ENCODE data around the gene ANO7. TPM values are rescaled to one million over a fixed set of nuclear protein-coding genes. Genes with fewer than 3 reads are reported as not detected.

Gene ANO7
- total and polyA plus RNA-seq, 3 experiments from 2014 or later = 0.83 to 0.86 TPM; not detected in 1

- Mint-ChIP-seq H3K27ac (peak overlapping the region in 1 of 8 donors; percentile 42), H3K27me3 (no peaks in the 10 kb centered on the region)
Measured at GRCh38 chr2:241228860-241229516, 40.5 kb downstream of the ANO7 start.

GRCh38 chr2:241229563-241230401, 41.3 kb downstream of the ANO7 start:
- CTCF ChIA-PET = no interaction called here
- H3K36me3 ChIP-seq (ENCODE audit: insufficient read depth, low read length) = peaks cover 50% of the 10 kb centered on the region
- POLR2A ChIA-PET = interaction anchor here (0.7 kb wide), 1 partner anchor 174 kb away, joined by 3 read pairs; no protein-coding TSS in a partner anchor

More at GRCh38 chr2:241228860-241229516, 40.5 kb downstream of the ANO7 start:
- H3K36me3 Mint-ChIP-seq = peaks cover 11 to 73% (median 21%) of the 10 kb centered on the region in 3 donors
- CTCF ChIA-PET = no interaction called here
- Histone ChIP-seq H3K27ac (ENCODE audit: low read depth, low read length) (no peak overlapping the region), H3K9me3 (ENCODE audit: low read length) (no peaks in the 10 kb centered on the region), H3K36me3 (ENCODE audit: insufficient read depth, low read length) (peaks cover 43% of the 10 kb centered on the region), H3K4me3 (ENCODE audit: low read length) (no peak overlapping the region), H3K27me3 (ENCODE audit: insufficient read depth, low read length, poor library complexity, severe bottlenecking) (no peaks in the 10 kb centered on the region), H3K4me1 (ENCODE audit: insufficient read depth, low read length) (no peaks in the 10 kb centered on the region)
- peak in 1 of 5 donors; percentile 26 for DNase-seq
- no peaks in the 10 kb centered on the region for H3K9me3 Mint-ChIP-seq
- POLR2A ChIA-PET = no interaction called here
- H3K4me3 Mint-ChIP-seq = no peak overlapping the region
- peaks cover 0 to 7% (median 4%) of the 10 kb centered on the region in 3 donors for H3K4me1 Mint-ChIP-seq

GRCh38 chr2:241230435-241230834, 42.0 kb downstream of the ANO7 start:
- CTCF ChIA-PET = no interaction called here
- H3K4me3 ChIP-seq (ENCODE audit: low read length) = no peak overlapping the region
- peaks cover 11 to 87% (median 28%) of the 10 kb centered on the region in 3 donors for H3K36me3 Mint-ChIP-seq

More at GRCh38 chr2:241229563-241230401, 41.3 kb downstream of the ANO7 start:
- H3K27me3 ChIP-seq (ENCODE audit: insufficient read depth, low read length, poor library complexity, severe bottlenecking) = no peaks in the 10 kb centered on the region
- Mint-ChIP-seq H3K4me3 (no peak overlapping the region), H3K27me3 (no peaks in the 10 kb centered on the region), H3K36me3 (peaks cover 11 to 81% (median 23%) of the 10 kb centered on the region in 3 donors), H3K9me3 (no peaks in the 10 kb centered on the region), H3K4me1 (peaks cover 0 to 2% (median 0%) of the 10 kb centered on the region in 3 donors), H3K27ac (no peak overlapping the region)
- H3K27ac ChIP-seq (ENCODE audit: low read depth, low read length) = no peak overlapping the region
- no peaks in the 10 kb centered on the region for H3K4me1 ChIP-seq (ENCODE audit: insufficient read depth, low read length)
- H3K9me3 ChIP-seq (ENCODE audit: low read length) = no peaks in the 10 kb centered on the region
- peak in 1 of 5 donors; percentile 34 for DNase-seq
- H3K4me3 ChIP-seq (ENCODE audit: low read length) = no peak overlapping the region

GRCh38 chr2:241232736-241233575, 44.5 kb downstream of the ANO7 start:
- no peak overlapping the region for H3K4me3 Mint-ChIP-seq
- no peaks in the 10 kb centered on the region for H3K9me3 ChIP-seq (ENCODE audit: low read length)
- no peaks in the 10 kb centered on the region for H3K9me3 Mint-ChIP-seq
- no peaks in the 10 kb centered on the region for H3K27me3 ChIP-seq (ENCODE audit: insufficient read depth, low read length, poor library complexity, severe bottlenecking)
- H3K36me3 Mint-ChIP-seq = peaks cover 21 to 94% (median 36%) of the 10 kb centered on the region in 3 donors
- H3K4me1 ChIP-seq (ENCODE audit: insufficient read depth, low read length) = no peaks in the 10 kb centered on the region
- POLR2A ChIA-PET = no interaction called here
- H3K4me3 ChIP-seq (ENCODE audit: low read length) = no peak overlapping the region
- no peak overlapping the region for H3K27ac Mint-ChIP-seq
- H3K27me3 Mint-ChIP-seq = no peaks in the 10 kb centered on the region
- H3K36me3 ChIP-seq (ENCODE audit: insufficient read depth, low read length) = peaks cover 74% of the 10 kb centered on the region
- no peaks in the 10 kb centered on the region for H3K4me1 Mint-ChIP-seq
- CTCF ChIA-PET = no interaction called here
- H3K27ac ChIP-seq (ENCODE audit: low read depth, low read length) = no peak overlapping the region
- DNase-seq = peak in 1 of 5 donors; percentile 26

More at GRCh38 chr2:241230435-241230834, 42.0 kb downstream of the ANO7 start:
- POLR2A ChIA-PET = interaction anchor here (0.7 kb wide), 1 partner anchor 173 kb away, joined by 3 read pairs; no protein-coding TSS in a partner anchor
- Mint-ChIP-seq H3K4me1 (no peaks in the 10 kb centered on the region), H3K27ac (no peak overlapping the region), H3K27me3 (no peaks in the 10 kb centered on the region), H3K9me3 (no peaks in the 10 kb centered on the region), H3K4me3 (no peak overlapping the region)
- H3K9me3 ChIP-seq (ENCODE audit: low read length) = no peaks in the 10 kb centered on the region
- H3K27me3 ChIP-seq (ENCODE audit: insufficient read depth, low read length, poor library complexity, severe bottlenecking) = no peaks in the 10 kb centered on the region
- H3K36me3 ChIP-seq (ENCODE audit: insufficient read depth, low read length) = peaks cover 57% of the 10 kb centered on the region
- peak in 1 of 5 donors; percentile 41 for DNase-seq
- H3K4me1 ChIP-seq (ENCODE audit: insufficient read depth, low read length) = no peaks in the 10 kb centered on the region
- no peak overlapping the region for H3K27ac ChIP-seq (ENCODE audit: low read depth, low read length)

- H3K27ac ChIP-seq (ENCODE audit: low read depth, low read length) = no peak overlapping the region
- no peaks in the 10 kb centered on the region for H3K4me1 ChIP-seq (ENCODE audit: insufficient read depth, low read length)
- peaks cover 24 to 95% (median 45%) of the 10 kb centered on the region in 3 donors for H3K36me3 Mint-ChIP-seq
- H3K27me3 Mint-ChIP-seq = no peaks in the 10 kb centered on the region
- H3K4me3 Mint-ChIP-seq = no peak overlapping the region
- ChIA-PET POLR2A (no interaction called here), CTCF (no interaction called here)
- DNase-seq = peak in 1 of 5 donors; percentile 29
- no peaks in the 10 kb centered on the region for H3K9me3 ChIP-seq (ENCODE audit: low read length)
- no peaks in the 10 kb centered on the region for H3K4me1 Mint-ChIP-seq
- peaks cover 82% of the 10 kb centered on the region for H3K36me3 ChIP-seq (ENCODE audit: insufficient read depth, low read length)
- H3K4me3 ChIP-seq (ENCODE audit: low read length) = no peak overlapping the region
- no peaks in the 10 kb centered on the region for H3K9me3 Mint-ChIP-seq
- H3K27ac Mint-ChIP-seq = no peak overlapping the region
- H3K27me3 ChIP-seq (ENCODE audit: insufficient read depth, low read length, poor library complexity, severe bottlenecking) = no peaks in the 10 kb centered on the region
Measured at GRCh38 chr2:241234066-241234790, 45.8 kb downstream of the ANO7 start.

- Mint-ChIP-seq H3K36me3 (peaks cover 24 to 97% (median 46%) of the 10 kb centered on the region in 3 donors), H3K27ac (peak overlapping the region in 1 of 8 donors; percentile 1)
- POLR2A ChIA-PET = no interaction called here
Measured at GRCh38 chr2:241234962-241235740, 46.7 kb downstream of the ANO7 start.

More at GRCh38 chr2:241234962-241235740, 46.7 kb downstream of the ANO7 start:
- peaks cover 85% of the 10 kb centered on the region for H3K36me3 ChIP-seq (ENCODE audit: insufficient read depth, low read length)
- Mint-ChIP-seq H3K4me1 (no peaks in the 10 kb centered on the region), H3K27me3 (no peaks in the 10 kb centered on the region), H3K4me3 (no peak overlapping the region), H3K9me3 (no peaks in the 10 kb centered on the region)
- no peak overlapping the region for H3K27ac ChIP-seq (ENCODE audit: low read depth, low read length)
- peak in 1 of 5 donors; percentile 36 for DNase-seq
- no peaks in the 10 kb centered on the region for H3K4me1 ChIP-seq (ENCODE audit: insufficient read depth, low read length)
- H3K9me3 ChIP-seq (ENCODE audit: low read length) = no peaks in the 10 kb centered on the region
- CTCF ChIA-PET = no interaction called here
- no peaks in the 10 kb centered on the region for H3K27me3 ChIP-seq (ENCODE audit: insufficient read depth, low read length, poor library complexity, severe bottlenecking)
- no peak overlapping the region for H3K4me3 ChIP-seq (ENCODE audit: low read length)
